ENCODE measurements around the gene RRAGC.

- TF ChIP-seq POLR2AphosphoS5 (IDR thresholded peaks at IDR 0.05; ENCODE audit: low read depth, low read length) (no peak), REST (IDR thresholded peaks at IDR 0.05; ENCODE audit: insufficient read depth in 1 of 2, low read depth in 2 of 2, low read length in 2 of 2) (no peak), TAF1 (IDR thresholded peaks at IDR 0.05; ENCODE audit: borderline replicate concordance, insufficient read depth, low read length) (no peak), SIN3A (IDR thresholded peaks at IDR 0.05; ENCODE audit: borderline replicate concordance, insufficient read depth, low read length) (no peak)
These were observed 20.2 kb downstream of the RRAGC start for GRCh38 chr1:38839363-38839762.

Measured in PFSK-1 (cell line).